HCT116 (cell line): ENCODE measurements around the gene OR4D2. TPM values are rescaled to one million over a fixed set of nuclear protein-coding genes. Genes with fewer than 3 reads are reported as not detected.

ENCODE experiments used
- ATAC-seq: fragments of 200-7000 bp; cut with Tn5 transposase; 2 replicates; pipeline ENCODE4 v1.9.1; 2020; ENCODE audit warnings: mild to moderate bottlenecking, moderate library complexity
- BruUV-seq: library from RNA; stranded (reverse); fragments of 400-500 nt; replicated peaks from 2 replicates; lab custom pipeline; 2021; lab: Mats Ljungman, UMichigan
- CTCF ChIA-PET: fragments of 300-600 bp; sonication (Branson Sonifier 250); formaldehyde crosslinking; loops from one replicate; lab custom pipeline; 2021; ENCODE audit warnings: antibody characterized with exemption; lab: Charles Lee
- POLR2A ChIA-PET: fragments of 300-600, 350-600 bp; sonication (Branson Sonifier 250); formaldehyde crosslinking; loops from one replicate; lab custom pipeline; 2021; ENCODE audit warnings: antibody characterized with exemption; lab: Charles Lee
- RAD21 ChIA-PET, 2 experiments: fragments of 300-600 bp; sonication (Branson Sonifier 250); formaldehyde crosslinking; loops; one replicate each; lab custom pipeline; 2023; ENCODE audit warnings: low total read pairs in 2 of 2; ENCODE audit not compliant: uncharacterized antibody in 2 of 2, unreplicated experiment in 2 of 2, low non-redundant PET in 1 of 2; lab: Charles Lee
- DNase-seq: peaks from one replicate; pipeline ENCODE4 v3.0.0-alpha.2; 2010; ENCODE audit warnings: low read depth, low spot score
- H2AFZ ChIP-seq: fragments of 200-600 bp; shearing (Covaris generic), sonication (generic); 2 replicates; pipeline ENCODE4 v1.6.1; 2017; ENCODE audit warnings: low read depth, mixed run types, mixed read lengths, antibody characterized with exemption, low read length; ENCODE audit not compliant: poor library complexity, severe bottlenecking
- H3K27ac ChIP-seq: 2 replicates; pipeline ENCODE4 v1.5.1; 2012; ENCODE audit warnings: low read depth, low read length
- H3K27me3 ChIP-seq: fragments of 200-600 bp; sonication (generic); 2 replicates; pipeline ENCODE4 v1.6.1; 2016; ENCODE audit warnings: mixed run types, low read length, mixed read lengths; ENCODE audit not compliant: insufficient read depth
- H3K36me3 ChIP-seq, 2 experiments: fragments of 200-500 bp in 1 of 2; fragments of 200-600 bp in 1 of 2; sonication (Bioruptor generic) in 1 of 2; sonication (generic) in 1 of 2; 2 replicates each; pipeline versions ENCODE4 v1.5.1 to v1.6.1; 2014 to 2016; ENCODE audit warnings: low read length in 2 of 2, inconsistent platforms in 1 of 2, mixed read lengths in 1 of 2, mixed run types in 1 of 2; ENCODE audit not compliant: insufficient read depth in 2 of 2, control insufficient read depth in 1 of 2
- H3K4me1 ChIP-seq, 2 experiments: fragments of 200-600 bp in 1 of 2; sonication (generic) in 1 of 2; 2 replicates each; pipeline versions ENCODE4 v1.5.1 to v1.6.1; 2012 to 2017; ENCODE audit warnings: low read length in 2 of 2, inconsistent platforms in 1 of 2, mild to moderate bottlenecking in 1 of 2, mixed read lengths in 1 of 2, mixed run types in 1 of 2, moderate library complexity in 1 of 2; ENCODE audit not compliant: insufficient read depth in 2 of 2, control insufficient read depth in 1 of 2
- H3K4me2 ChIP-seq: fragments of 200-600 bp; sonication (generic); 2 replicates; pipeline ENCODE4 v1.6.1; 2017; ENCODE audit warnings: mixed run types, low read length, mixed read lengths
- H3K4me3 ChIP-seq, 2 experiments: fragments of 200-600 bp in 1 of 2; sonication (generic) in 1 of 2; replicated peaks in 1 of 2; 2 replicates each; pipeline ENCODE4 v1.5.1; 2011 to 2016; ENCODE audit warnings: low read length in 2 of 2, control low read depth in 1 of 2, low read depth in 1 of 2, mild to moderate bottlenecking in 1 of 2, mixed read lengths in 1 of 2, mixed run types in 1 of 2
- H3K79me2 ChIP-seq: fragments of 200-600 bp; sonication (generic); 2 replicates; pipeline ENCODE4 v1.6.1; 2017; ENCODE audit warnings: mild to moderate bottlenecking, mixed run types, low read length, moderate library complexity, mixed read lengths; ENCODE audit not compliant: insufficient read depth
- H3K9ac ChIP-seq: fragments of 200-600 bp; sonication (generic); 2 replicates; pipeline ENCODE4 v1.6.1; 2016; ENCODE audit warnings: low read length, mixed read lengths
- H3K9me2 ChIP-seq: fragments of 200-600 bp; sonication (generic), shearing (Covaris generic); 2 replicates; pipeline ENCODE4 v1.6.1; 2017; ENCODE audit warnings: mixed run types, mild to moderate bottlenecking, moderate library complexity; ENCODE audit not compliant: insufficient read depth
- H3K9me3 ChIP-seq, 2 experiments: fragments of 200-500 bp in 1 of 2; fragments of 200-600 bp in 1 of 2; sonication (Bioruptor generic) in 1 of 2; sonication (generic) in 1 of 2; 2 replicates each; pipeline ENCODE4 v1.6.1; 2014 to 2017; ENCODE audit warnings: low read length in 2 of 2, mixed read lengths in 2 of 2, inconsistent platforms in 1 of 2, low read depth in 1 of 2, mild to moderate bottlenecking in 1 of 2, mixed run types in 1 of 2, moderate library complexity in 1 of 2; ENCODE audit not compliant: control insufficient read depth in 1 of 2, insufficient read depth in 1 of 2
- H4K20me1 ChIP-seq: fragments of 200-600 bp; sonication (generic), shearing (Covaris generic); 2 replicates; pipeline ENCODE4 v1.6.1; 2017; ENCODE audit warnings: mixed run types, mild to moderate bottlenecking, moderate library complexity; ENCODE audit not compliant: insufficient read depth
- CBX3 ChIP-seq: IDR thresholded peaks from 2 replicates; pipeline ENCODE4 v1.6.1; 2012; ENCODE audit warnings: low read depth
- ELF1 ChIP-seq: IDR thresholded peaks from 2 replicates; pipeline ENCODE4 v1.6.1; 2012; ENCODE audit warnings: low read depth, borderline replicate concordance
- REST ChIP-seq: IDR thresholded peaks from 2 replicates; pipeline ENCODE4 v1.6.1; 2012; ENCODE audit warnings: low read depth
- TCF7L2 ChIP-seq: IDR thresholded peaks from 2 replicates; pipeline ENCODE4 v1.7.0; 2011; ENCODE audit warnings: borderline replicate concordance, inconsistent platforms; ENCODE audit not compliant: insufficient read depth, insufficient read length; ENCODE audit errors: extremely low read depth
- intact Hi-C: fragments of 100-400 bp; cut with micrococcal nuclease; formaldehyde crosslinking; loops from 2 replicates; pipeline ENCODE4 v1.10.0; 2022
- total RNA-seq: library from RNA; stranded (reverse); gene quantifications from one replicate; pipeline ENCODE4 v1.2.1, GENCODE V29; 2021; ENCODE audit not compliant: unreplicated experiment

The OR4D2 gene
- total RNA-seq, 1 experiment from 2014 or later, result not detected

- no peak for TF ChIP-seq REST
- no peak for TF ChIP-seq TCF7L2
Measured at GRCh38 chr17:58148609-58149008, 18.2 kb upstream of the OR4D2 start (continued).

- ATAC-seq (no peak), DNase-seq (no peak)
- no peaks in the 10 kb centered on the region for H4K20me1 ChIP-seq
- intact Hi-C loops, result no loop called here
- no peaks in the 10 kb centered on the region for H3K9me2 ChIP-seq
- H2AFZ ChIP-seq, result no peak overlapping the region
- BruUV-seq, result no TSS peak
- TF ChIP-seq CBX3 (no peak), ELF1 (no peak)
- peaks cover 88% of the 10 kb centered on the region for H3K27me3 ChIP-seq
- H3K9ac ChIP-seq, result no peak overlapping the region
- no peak overlapping the region for H3K27ac ChIP-seq
- POLR2A ChIA-PET, result no interaction called here
- H3K79me2 ChIP-seq, result no peaks in the 10 kb centered on the region
- peaks cover 7% of the 10 kb centered on the region in 2 experiments; a peak in 3 of 4 replicates for H3K9me3 ChIP-seq
- H3K4me1 ChIP-seq, result no peaks in the 10 kb centered on the region
- RAD21 ChIA-PET, result no interaction called here
- H3K4me3 ChIP-seq, result no peak overlapping the region
- CTCF ChIA-PET, result no interaction called here
- H3K36me3 ChIP-seq, result no peaks in the 10 kb centered on the region
- H3K4me2 ChIP-seq, result no peak overlapping the region
Measured at GRCh38 chr17:58150394-58150793, 16.4 kb upstream of the OR4D2 start.
